ENCODE data around the gene RPSA. TPM values are rescaled to one million over a fixed set of nuclear protein-coding genes. Genes with fewer than 3 reads are reported as not detected.
A peak's percentile ranks its signal among the peaks of the same experiment; 100 is the strongest.

The RPSA gene
- total RNA-seq, 1 experiment from 2014 or later = 2,455 TPM

- no peak for TF ChIP-seq AFF4 (CRISPR knock-in tag; IDR thresholded peaks at IDR 0.05; ENCODE audit: borderline replicate concordance)
- no peak for TF ChIP-seq EMX1 (CRISPR knock-in tag; IDR thresholded peaks at IDR 0.05)
- no peak for TF ChIP-seq ATF6 (CRISPR knock-in tag; IDR thresholded peaks at IDR 0.05)
- TF ChIP-seq ATF3 (CRISPR knock-in tag; conservative IDR thresholded peaks at IDR 0.05) = no peak
- TF ChIP-seq JAZF1 (CRISPR knock-in tag; IDR thresholded peaks at IDR 0.05) = no peak
- no peak for TF ChIP-seq TP53 (CRISPR knock-in tag; IDR thresholded peaks at IDR 0.05)
- TF ChIP-seq TEAD1 (CRISPR knock-in tag; IDR thresholded peaks at IDR 0.05) = no peak
- no peak for TF ChIP-seq SOX15 (CRISPR knock-in tag; IDR thresholded peaks at IDR 0.05)
- TF ChIP-seq JUN (CRISPR knock-in tag; IDR thresholded peaks at IDR 0.05) = no peak
- TF ChIP-seq CREM (CRISPR knock-in tag; IDR thresholded peaks at IDR 0.05) = no peak
- TF ChIP-seq ZNF416 (CRISPR knock-in tag; IDR thresholded peaks at IDR 0.05) = peak; percentile 30; the same call in 1 of the 2 replicates
- no peak for TF ChIP-seq ZNF423 (CRISPR knock-in tag; IDR thresholded peaks at IDR 0.05)
- peak; percentile 8; the same call in 1 of the 2 replicates for TF ChIP-seq NFATC4 (CRISPR knock-in tag; IDR thresholded peaks at IDR 0.05)
- no peak for TF ChIP-seq ZNF121 (CRISPR knock-in tag; IDR thresholded peaks at IDR 0.05)
These were observed 2.2 kb downstream of the RPSA start (continued) for GRCh38 chr3:39408493-39409372.

DNA sequence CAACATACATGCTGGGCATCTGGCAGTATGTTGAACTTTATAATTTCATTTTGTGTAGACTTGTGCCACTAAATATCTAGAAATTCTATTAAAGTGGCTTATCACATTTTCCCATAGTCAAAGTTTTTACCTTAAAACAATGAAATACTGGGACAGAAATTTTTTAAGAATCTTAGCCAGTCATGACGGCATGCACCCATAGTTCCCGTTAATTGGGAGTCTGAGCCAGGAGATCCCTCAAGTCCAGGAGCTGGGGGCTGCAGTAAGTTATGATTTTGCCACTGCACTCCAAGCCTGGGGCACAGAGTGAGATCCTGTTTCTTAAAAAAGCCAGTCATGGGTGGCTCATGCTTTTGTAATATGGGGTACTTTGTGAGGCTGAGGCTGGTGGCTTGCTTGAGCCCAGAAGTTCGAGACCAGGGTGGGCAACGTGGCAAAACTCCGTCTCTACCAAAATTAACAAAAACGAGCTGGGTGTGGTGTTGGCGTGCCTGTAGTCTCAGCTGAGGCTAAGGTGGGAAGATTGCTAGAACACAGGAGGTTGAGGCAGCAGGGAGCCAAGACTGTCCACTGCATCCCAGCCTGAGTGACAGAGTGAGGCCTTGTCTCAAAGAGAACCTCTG, 3.1 kb downstream of the RPSA start:
- POLR2A ChIA-PET = no interaction called here
- no peak for TF ChIP-seq E2F5 (CRISPR knock-in tag; IDR thresholded peaks at IDR 0.05)
- no peak for TF ChIP-seq NFE2L1 (CRISPR knock-in tag; IDR thresholded peaks at IDR 0.05)
- TF ChIP-seq ERG (CRISPR knock-in tag; IDR thresholded peaks at IDR 0.05) = peak; percentile 7; the same call in 1 of the 2 replicates
- no peak for TF ChIP-seq MLX (CRISPR knock-in tag; IDR thresholded peaks at IDR 0.05)
- no peak for TF ChIP-seq ZNF281 (CRISPR knock-in tag; IDR thresholded peaks at IDR 0.05)
- peak; percentile 86; the same call in 1 of the 2 replicates for TF ChIP-seq AR (CRISPR knock-in tag; IDR thresholded peaks at IDR 0.05)

More for the DNA sequence above, 3.1 kb downstream of the RPSA start:
- Mint-ChIP-seq H3K27ac (peak overlapping the region; percentile 96), H3K4me1 (peaks cover 42% of the 10 kb centered on the region), H3K4me3 (peak overlapping the region; percentile 48), H3K9me3 (no peaks in the 10 kb centered on the region), H3K27me3 (ENCODE audit: low read depth) (no peaks in the 10 kb centered on the region), H3K36me3 (peaks cover 68% of the 10 kb centered on the region)
- ATAC-seq (no peak), DNase-seq (ENCODE audit: low spot score) (no peak)
- CTCF ChIA-PET = no interaction called here

All from WTC11 (cell line).